ENCODE measurements around the gene FSD1L.
"Not testable (repeated sequence)": the region's sequence is repeated elsewhere in the genome, so short reads cannot be mapped to it uniquely, and the experiment has no call there.

Gene FSD1L

GRCh38 chr9:105535920-105536668 lies 88.3 kb downstream of the FSD1L start:
- no peak overlapping the region for H3K9ac ChIP-seq (ENCODE audit: low read depth in 1 of 2, low read length in 2 of 2)
- no peaks in the 10 kb centered on the region for H3K4me1 ChIP-seq (ENCODE audit: control insufficient read depth in 2 of 2, insufficient read depth in 2 of 2, low read length in 2 of 2)
- no peak overlapping the region for H3K4me3 ChIP-seq (ENCODE audit: low read length in 2 of 2)
- H3K9me3 ChIP-seq (ENCODE audit: control insufficient read depth in 2 of 2, low read length in 2 of 2) = no peaks in the 10 kb centered on the region
- no peak overlapping the region for H3K27ac ChIP-seq (ENCODE audit: low read depth in 2 of 2, low read length in 2 of 2)
- H3K27me3 ChIP-seq (ENCODE audit: control insufficient read depth in 2 of 2, insufficient read depth in 2 of 2, low read length in 2 of 2) = no peaks in the 10 kb centered on the region
- peaks cover 0 to 2% of the 10 kb centered on the region in 2 donors for H3K36me3 ChIP-seq (ENCODE audit: control insufficient read depth in 2 of 2, insufficient read depth in 2 of 2, low read length in 2 of 2)

GRCh38 chr9:105539452-105539851 lies 91.6 kb downstream of the FSD1L start:
- Histone ChIP-seq H3K36me3 (ENCODE audit: control insufficient read depth in 2 of 2, insufficient read depth in 2 of 2, low read length in 2 of 2) (peaks cover 0 to 2% of the 10 kb centered on the region in 2 donors), H3K27ac (ENCODE audit: low read depth in 2 of 2, low read length in 2 of 2) (no peak overlapping the region), H3K9ac (ENCODE audit: low read depth in 1 of 2, low read length in 2 of 2) (no peak overlapping the region), H3K27me3 (ENCODE audit: control insufficient read depth in 2 of 2, insufficient read depth in 2 of 2, low read length in 2 of 2) (no peaks in the 10 kb centered on the region), H3K4me3 (ENCODE audit: low read length in 2 of 2) (no peak overlapping the region), H3K9me3 (ENCODE audit: control insufficient read depth in 2 of 2, low read length in 2 of 2) (no peaks in the 10 kb centered on the region), H3K4me1 (ENCODE audit: control insufficient read depth in 2 of 2, insufficient read depth in 2 of 2, low read length in 2 of 2) (no peaks in the 10 kb centered on the region)

- H3K4me3 ChIP-seq (ENCODE audit: low read length in 2 of 2) = no peak overlapping the region
- H3K36me3 ChIP-seq (ENCODE audit: control insufficient read depth in 2 of 2, insufficient read depth in 2 of 2, low read length in 2 of 2) = no peaks in the 10 kb centered on the region
- H3K9ac ChIP-seq (ENCODE audit: low read depth in 1 of 2, low read length in 2 of 2) = no peak overlapping the region
- H3K27me3 ChIP-seq (ENCODE audit: control insufficient read depth in 2 of 2, insufficient read depth in 2 of 2, low read length in 2 of 2) = no peaks in the 10 kb centered on the region
- no peaks in the 10 kb centered on the region for H3K4me1 ChIP-seq (ENCODE audit: control insufficient read depth in 2 of 2, insufficient read depth in 2 of 2, low read length in 2 of 2)
- H3K27ac ChIP-seq (ENCODE audit: low read depth in 2 of 2, low read length in 2 of 2) = no peak overlapping the region
- H3K9me3 ChIP-seq (ENCODE audit: control insufficient read depth in 2 of 2, low read length in 2 of 2) = no peaks in the 10 kb centered on the region
Observed at GRCh38 chr9:105541838-105542237, 94.0 kb downstream of the FSD1L start.

- no peaks in the 10 kb centered on the region for H3K9me3 ChIP-seq (ENCODE audit: control insufficient read depth in 2 of 2, low read length in 2 of 2)
- H3K4me1 ChIP-seq (ENCODE audit: control insufficient read depth in 2 of 2, insufficient read depth in 2 of 2, low read length in 2 of 2) = peaks cover 5 to 6% of the 10 kb centered on the region in 2 donors
- no peak overlapping the region for H3K27ac ChIP-seq (ENCODE audit: low read depth in 2 of 2, low read length in 2 of 2)
- H3K27me3 ChIP-seq (ENCODE audit: control insufficient read depth in 2 of 2, insufficient read depth in 2 of 2, low read length in 2 of 2) = no peaks in the 10 kb centered on the region
- H3K36me3 ChIP-seq (ENCODE audit: control insufficient read depth in 2 of 2, insufficient read depth in 2 of 2, low read length in 2 of 2) = no peaks in the 10 kb centered on the region
- H3K9ac ChIP-seq (ENCODE audit: low read depth in 1 of 2, low read length in 2 of 2) = no peak overlapping the region
- no peak overlapping the region for H3K4me3 ChIP-seq (ENCODE audit: low read length in 2 of 2)
Observed at GRCh38 chr9:105554042-105554441, 106.2 kb downstream of the FSD1L start.

- peaks cover 2 to 3% of the 10 kb centered on the region in 2 donors for H3K9me3 ChIP-seq (ENCODE audit: control insufficient read depth in 2 of 2, low read length in 2 of 2)
- peaks cover 5 to 7% of the 10 kb centered on the region in 2 donors for H3K4me1 ChIP-seq (ENCODE audit: control insufficient read depth in 2 of 2, insufficient read depth in 2 of 2, low read length in 2 of 2)
- H3K36me3 ChIP-seq (ENCODE audit: control insufficient read depth in 2 of 2, insufficient read depth in 2 of 2, low read length in 2 of 2) = no peaks in the 10 kb centered on the region
- peak within 1 kb of the TSS; percentile 25 to 52 for H3K27ac ChIP-seq (ENCODE audit: low read depth in 2 of 2, low read length in 2 of 2)
- peak within 1 kb of the TSS; percentile 79 to 81 for H3K9ac ChIP-seq (ENCODE audit: low read depth in 1 of 2, low read length in 2 of 2)
- peak within 1 kb of the TSS; percentile 95 to 97 for H3K4me3 ChIP-seq (ENCODE audit: low read length in 2 of 2)
- no peaks in the 10 kb centered on the region for H3K27me3 ChIP-seq (ENCODE audit: control insufficient read depth in 2 of 2, insufficient read depth in 2 of 2, low read length in 2 of 2)
Observed at GRCh38 chr9:105557804-105558610, 110.2 kb downstream of the FSD1L start, which contains the start of gene FKTN. FKTN (plus strand) TSS chr9:105558131; CDS start chr9:105575033, 16,902 bp downstream.

GRCh38 chr9:105572455-105572854 lies 124.6 kb downstream of the FSD1L start:
- H3K27me3 ChIP-seq (ENCODE audit: control insufficient read depth in 2 of 2, insufficient read depth in 2 of 2, low read length in 2 of 2) = no peaks in the 10 kb centered on the region
- H3K9ac ChIP-seq (ENCODE audit: low read depth in 1 of 2, low read length in 2 of 2) = no peak overlapping the region
- H3K27ac ChIP-seq (ENCODE audit: low read depth in 2 of 2, low read length in 2 of 2) = no peak overlapping the region
- no peaks in the 10 kb centered on the region for H3K4me1 ChIP-seq (ENCODE audit: control insufficient read depth in 2 of 2, insufficient read depth in 2 of 2, low read length in 2 of 2)
- H3K36me3 ChIP-seq (ENCODE audit: control insufficient read depth in 2 of 2, insufficient read depth in 2 of 2, low read length in 2 of 2) = peaks cover 4 to 7% of the 10 kb centered on the region in 2 donors
- peaks cover 0 to 4% of the 10 kb centered on the region in 2 donors for H3K9me3 ChIP-seq (ENCODE audit: control insufficient read depth in 2 of 2, low read length in 2 of 2)
- H3K4me3 ChIP-seq (ENCODE audit: low read length in 2 of 2) = no peak overlapping the region

- H3K36me3 ChIP-seq (ENCODE audit: control insufficient read depth in 2 of 2, insufficient read depth in 2 of 2, low read length in 2 of 2); H3K9ac ChIP-seq (ENCODE audit: low read depth in 1 of 2, low read length in 2 of 2); H3K27ac ChIP-seq (ENCODE audit: low read depth in 2 of 2, low read length in 2 of 2); H3K27me3 ChIP-seq (ENCODE audit: control insufficient read depth in 2 of 2, insufficient read depth in 2 of 2, low read length in 2 of 2); H3K9me3 ChIP-seq (ENCODE audit: control insufficient read depth in 2 of 2, low read length in 2 of 2); H3K4me3 ChIP-seq (ENCODE audit: low read length in 2 of 2); H3K4me1 ChIP-seq (ENCODE audit: control insufficient read depth in 2 of 2, insufficient read depth in 2 of 2, low read length in 2 of 2): not testable (repeated sequence)
Observed at GRCh38 chr9:105579952-105580351, 132.1 kb downstream of the FSD1L start.

GRCh38 chr9:105581550-105581949 lies 133.7 kb downstream of the FSD1L start:
- not testable (repeated sequence) for H3K36me3 ChIP-seq (ENCODE audit: control insufficient read depth in 2 of 2, insufficient read depth in 2 of 2, low read length in 2 of 2)

GRCh38 chr9:105593145-105593544 lies 145.3 kb downstream of the FSD1L start:
- peaks cover 3 to 7% of the 10 kb centered on the region in 2 donors for H3K36me3 ChIP-seq (ENCODE audit: control insufficient read depth in 2 of 2, insufficient read depth in 2 of 2, low read length in 2 of 2)
- no peak overlapping the region for H3K9ac ChIP-seq (ENCODE audit: low read depth in 1 of 2, low read length in 2 of 2)
- H3K4me3 ChIP-seq (ENCODE audit: low read length in 2 of 2) = no peak overlapping the region
- no peaks in the 10 kb centered on the region for H3K27me3 ChIP-seq (ENCODE audit: control insufficient read depth in 2 of 2, insufficient read depth in 2 of 2, low read length in 2 of 2)
- H3K4me1 ChIP-seq (ENCODE audit: control insufficient read depth in 2 of 2, insufficient read depth in 2 of 2, low read length in 2 of 2) = no peaks in the 10 kb centered on the region
- H3K27ac ChIP-seq (ENCODE audit: low read depth in 2 of 2, low read length in 2 of 2) = no peak overlapping the region
- no peaks in the 10 kb centered on the region for H3K9me3 ChIP-seq (ENCODE audit: control insufficient read depth in 2 of 2, low read length in 2 of 2)

More at GRCh38 chr9:105581550-105581949, 133.7 kb downstream of the FSD1L start:
- H3K4me1 ChIP-seq (ENCODE audit: control insufficient read depth in 2 of 2, insufficient read depth in 2 of 2, low read length in 2 of 2); H3K9ac ChIP-seq (ENCODE audit: low read depth in 1 of 2, low read length in 2 of 2); H3K27ac ChIP-seq (ENCODE audit: low read depth in 2 of 2, low read length in 2 of 2); H3K27me3 ChIP-seq (ENCODE audit: control insufficient read depth in 2 of 2, insufficient read depth in 2 of 2, low read length in 2 of 2); H3K4me3 ChIP-seq (ENCODE audit: low read length in 2 of 2); H3K9me3 ChIP-seq (ENCODE audit: control insufficient read depth in 2 of 2, low read length in 2 of 2): not testable (repeated sequence)

Measured in mucosa of rectum (tissue), 2 donors.